Measurements from ENCODE around the gene ZIK1.

Gene ZIK1

GRCh38 chr19:57583521-57584416 is at the start of gene ZIK1:
ZIK1 (plus strand) TSS chr19:57584145; CDS start chr19:57584357, 212 bp downstream.
- peak; percentile 98 for DNase-seq

- no peak for DNase-seq
Measured at GRCh38 chr19:57537953-57538547, 45.9 kb upstream of the ZIK1 start.

GRCh38 chr19:57546513-57546912 is 37.4 kb upstream of the ZIK1 start:
- DNase-seq, result no peak

- DNase-seq, result no peak
Measured at GRCh38 chr19:57552432-57552831, 31.5 kb upstream of the ZIK1 start.

- DNase-seq, result no peak
Measured at GRCh38 chr19:57557659-57558058, 26.3 kb upstream of the ZIK1 start.

- no peak for DNase-seq
Measured at GRCh38 chr19:57558525-57558924, 25.4 kb upstream of the ZIK1 start.

- peak; percentile 37 for DNase-seq
Measured at GRCh38 chr19:57559008-57559403, 24.9 kb upstream of the ZIK1 start.

GRCh38 chr19:57559404-57560025 is 24.4 kb upstream of the ZIK1 start, which contains the start of gene ZNF550:
ZNF550 (minus strand) TSS chr19:57559863; CDS start chr19:57559682, 181 bp downstream.
- peak; percentile 85 for DNase-seq

- DNase-seq, result no peak
Measured at GRCh38 chr19:57560049-57560491, 23.9 kb upstream of the ZIK1 start.

- DNase-seq, result no peak
Measured at GRCh38 chr19:57563547-57563946, 20.4 kb upstream of the ZIK1 start.

GRCh38 chr19:57566396-57567265 is 17.3 kb upstream of the ZIK1 start:
- DNase-seq, result peak; percentile 2

- DNase-seq, result no peak
Measured at GRCh38 chr19:57570707-57571106, 13.2 kb upstream of the ZIK1 start.

GRCh38 chr19:57572415-57572947 is 11.5 kb upstream of the ZIK1 start:
- no peak for DNase-seq

- DNase-seq, result no peak
Measured at GRCh38 chr19:57576661-57577060, 7.3 kb upstream of the ZIK1 start.

- DNase-seq, result peak; percentile 98
Measured at GRCh38 chr19:57578487-57579205, 5.3 kb upstream of the ZIK1 start, which contains the start of gene ZNF416. ZNF416 (minus strand) TSS chr19:57578911; CDS start chr19:57578704, 207 bp downstream.

GRCh38 chr19:57583104-57583520 is 833 bp upstream of the ZIK1 start:
- DNase-seq, result no peak

GRCh38 chr19:57587529-57587928 is 3.6 kb downstream of the ZIK1 start:
- DNase-seq, result no peak

- DNase-seq, result no peak
Measured at GRCh38 chr19:57599377-57599760, 15.4 kb downstream of the ZIK1 start.

GRCh38 chr19:57599761-57600383 is 15.9 kb downstream of the ZIK1 start, which contains the start of gene ZNF530:
ZNF530 (plus strand) TSS chr19:57599885; CDS start chr19:57604346, 4,461 bp downstream.
- DNase-seq, result peak; percentile 92

- no peak for DNase-seq
Measured at GRCh38 chr19:57606931-57607330, 23.0 kb downstream of the ZIK1 start.

- no peak for DNase-seq
Measured at GRCh38 chr19:57611113-57611512, 27.2 kb downstream of the ZIK1 start.

Measured in NCI-H146 (cell line).